GM21619 (cell line): ENCODE measurements around the gene PDE3A.
"Not testable (repeated sequence)": the region's sequence is repeated elsewhere in the genome, so short reads cannot be mapped to it uniquely, and the experiment has no call there.

Experiments
- ATAC-seq: cut with Tn5 transposase; IDR thresholded peaks from one replicate; pipeline ENCODE4 v1.9.1; 2021; ENCODE audit not compliant: unreplicated experiment

Gene PDE3A

GRCh38 chr12:20372326-20373096 lies 4.2 kb downstream of the PDE3A start:
- ATAC-seq: no peak

- ATAC-seq: no peak
These were observed 6.5 kb downstream of the PDE3A start for GRCh38 chr12:20374795-20375194.

- ATAC-seq: no peak
These were observed 7.2 kb downstream of the PDE3A start for GRCh38 chr12:20375560-20375959.

- no peak for ATAC-seq
These were observed 8.6 kb downstream of the PDE3A start for GRCh38 chr12:20376984-20377383.

GRCh38 chr12:20377750-20378149 lies 9.4 kb downstream of the PDE3A start:
- no peak for ATAC-seq

GRCh38 chr12:20382117-20382516 lies 13.8 kb downstream of the PDE3A start:
- ATAC-seq: no peak

- ATAC-seq: no peak
These were observed 15.3 kb downstream of the PDE3A start for GRCh38 chr12:20383612-20384011.

- not testable (repeated sequence) for ATAC-seq
These were observed 16.5 kb downstream of the PDE3A start for GRCh38 chr12:20384836-20385235.

GRCh38 chr12:20390846-20391245 lies 22.5 kb downstream of the PDE3A start:
- ATAC-seq: no peak

- no peak for ATAC-seq
These were observed 24.0 kb downstream of the PDE3A start for GRCh38 chr12:20392339-20392738.

- no peak for ATAC-seq
These were observed 25.4 kb downstream of the PDE3A start for GRCh38 chr12:20393707-20394106.

- no peak for ATAC-seq
These were observed 27.6 kb downstream of the PDE3A start for GRCh38 chr12:20395791-20396550.

GRCh38 chr12:20398686-20399085 lies 30.3 kb downstream of the PDE3A start:
- no peak for ATAC-seq

- ATAC-seq: no peak
These were observed 31.7 kb downstream of the PDE3A start for GRCh38 chr12:20400003-20400402.

GRCh38 chr12:20403230-20403629 lies 34.9 kb downstream of the PDE3A start:
- no peak for ATAC-seq

GRCh38 chr12:20404576-20405346 lies 36.4 kb downstream of the PDE3A start:
- ATAC-seq: no peak

- ATAC-seq: no peak
These were observed 41.5 kb downstream of the PDE3A start for GRCh38 chr12:20409607-20410377.

- ATAC-seq: no peak
These were observed 42.4 kb downstream of the PDE3A start for GRCh38 chr12:20410734-20411133.

- ATAC-seq: no peak
These were observed 43.0 kb downstream of the PDE3A start for GRCh38 chr12:20411345-20411744.

GRCh38 chr12:20415028-20415427 lies 46.7 kb downstream of the PDE3A start:
- ATAC-seq: no peak

GRCh38 chr12:20415641-20416040 lies 47.3 kb downstream of the PDE3A start:
- ATAC-seq: no peak
